Measurements from ENCODE around the gene CDHR3.

Gene CDHR3

DNA sequence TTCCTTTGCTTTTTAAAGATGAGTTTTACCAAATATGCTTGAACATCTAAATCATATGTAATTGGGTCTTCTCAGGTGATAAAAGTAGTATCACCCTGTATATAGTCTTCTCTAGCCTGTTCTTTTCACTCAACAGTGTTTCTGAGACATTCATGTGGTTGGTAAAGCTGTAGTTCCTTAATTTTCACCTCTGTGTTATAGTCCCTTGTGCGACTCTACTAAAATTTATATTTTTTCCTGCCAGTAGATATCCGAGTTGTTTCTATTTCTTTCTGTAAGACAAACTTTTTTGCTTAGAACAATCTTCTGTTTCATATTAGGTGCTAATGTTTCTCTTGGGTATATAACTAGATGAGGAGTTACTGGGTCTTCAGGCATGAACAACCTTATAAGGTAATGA is 113.5 kb downstream of the CDHR3 start:
- in situ Hi-C loops (cut with MboI; ENCODE audit: low sequenced_read_pairs) = no loop called here

GRCh38 chr7:106080300-106080987 is 117.4 kb downstream of the CDHR3 start:
- in situ Hi-C loops (cut with MboI; ENCODE audit: low sequenced_read_pairs) = no loop called here

GRCh38 chr7:106082087-106082854 is 119.2 kb downstream of the CDHR3 start:
- in situ Hi-C loops (cut with MboI; ENCODE audit: low sequenced_read_pairs) = no loop called here
